ENCODE data around the gene CHRNB1. TPM values are rescaled to one million over a fixed set of nuclear protein-coding genes. Genes with fewer than 3 reads are reported as not detected.
A peak's percentile ranks its signal among the peaks of the same experiment; 100 is the strongest.

Gene CHRNB1
- total RNA-seq, 2 experiments from 2014 or later = 13.2 to 13.4 TPM

GRCh38 chr17:7475764-7476422 is 31.0 kb downstream of the CHRNB1 start:
- TF ChIP-seq CTCF (conservative IDR thresholded peaks at IDR 0.05; ENCODE audit: low read length) = no peak
- no peak for TF ChIP-seq EZH2phosphoT487 (IDR thresholded peaks at IDR 0.05; ENCODE audit: borderline replicate concordance, low read depth, low read length)
- Histone ChIP-seq H3K9me2 (ENCODE audit: insufficient read depth, low read length) (no peaks in the 10 kb centered on the region), H3K4me1 (ENCODE audit: insufficient read depth, low read length, poor library complexity, severe bottlenecking) (peaks cover 6% of the 10 kb centered on the region), H3K79me2 (ENCODE audit: insufficient read depth, low read depth, low read length) (no peaks in the 10 kb centered on the region), H3K27ac (ENCODE audit: low read depth, low read length, poor library complexity, severe bottlenecking) (no peak overlapping the region), H3K4me3 (ENCODE audit: low read depth, low read length, poor library complexity, severe bottlenecking) (no peak overlapping the region), H4K20me1 (ENCODE audit: insufficient read depth, low read length) (no peaks in the 10 kb centered on the region), H3K9me3 (ENCODE audit: low read length) (no peaks in the 10 kb centered on the region), H3K4me2 (ENCODE audit: low read length) (no peak overlapping the region), H3K36me3 (ENCODE audit: insufficient read depth, low read length) (no peaks in the 10 kb centered on the region), H2AFZ (ENCODE audit: low read length) (no peak overlapping the region)
- DNase-seq (ENCODE audit: low spot score) = no peak
- intact Hi-C loops (cut with micrococcal nuclease; ENCODE audit: unreplicated experiment) = no loop called here
- no TSS peak for BruUV-seq (replicated peaks)
- ChIA-PET POLR2A (interaction anchor here (0.6 to 1.1 kb wide), 5 partner anchors 8 to 255 kb away, joined by 3 to 5 read pairs (median 3); partner anchors contain the start of genes POLR2A and TMEM256), CTCF (ENCODE audit: unreplicated experiment) (no interaction called here)

- Histone ChIP-seq H3K79me2 (ENCODE audit: insufficient read depth, low read depth, low read length) (no peaks in the 10 kb centered on the region), H4K20me1 (ENCODE audit: insufficient read depth, low read length) (no peaks in the 10 kb centered on the region), H3K9me3 (ENCODE audit: low read length) (no peaks in the 10 kb centered on the region), H3K4me1 (ENCODE audit: insufficient read depth, low read length, poor library complexity, severe bottlenecking) (peaks cover 6% of the 10 kb centered on the region), H3K4me2 (ENCODE audit: low read length) (no peak overlapping the region), H2AFZ (ENCODE audit: low read length) (no peak overlapping the region), H3K4me3 (ENCODE audit: low read depth, low read length, poor library complexity, severe bottlenecking) (no peak overlapping the region), H3K36me3 (ENCODE audit: insufficient read depth, low read length) (no peaks in the 10 kb centered on the region), H3K9me2 (ENCODE audit: insufficient read depth, low read length) (no peaks in the 10 kb centered on the region), H3K27ac (ENCODE audit: low read depth, low read length, poor library complexity, severe bottlenecking) (no peak overlapping the region)
- ChIA-PET CTCF (ENCODE audit: unreplicated experiment) (no interaction called here), POLR2A (interaction anchor here (0.6 to 1.1 kb wide), 5 partner anchors 8 to 255 kb away, joined by 3 to 5 read pairs (median 3); partner anchors contain the start of genes POLR2A and TMEM256)
- intact Hi-C loops (cut with micrococcal nuclease; ENCODE audit: unreplicated experiment) = no loop called here
- BruUV-seq (replicated peaks) = no TSS peak
- no peak for DNase-seq (ENCODE audit: low spot score)
- TF ChIP-seq EZH2phosphoT487 (IDR thresholded peaks at IDR 0.05; ENCODE audit: borderline replicate concordance, low read depth, low read length) (no peak), CTCF (conservative IDR thresholded peaks at IDR 0.05; ENCODE audit: low read length) (no peak)
These were observed 31.6 kb downstream of the CHRNB1 start for GRCh38 chr17:7476494-7476893.

- H3K4me1 ChIP-seq (ENCODE audit: insufficient read depth, low read length, poor library complexity, severe bottlenecking) = peaks cover 6% of the 10 kb centered on the region
- H3K4me3 ChIP-seq (ENCODE audit: low read depth, low read length, poor library complexity, severe bottlenecking) = no peak overlapping the region
- no peaks in the 10 kb centered on the region for H3K9me3 ChIP-seq (ENCODE audit: low read length)
- ChIA-PET CTCF (ENCODE audit: unreplicated experiment) (no interaction called here), POLR2A (interaction anchor here (0.9 kb wide), 1 partner anchor 20 kb away, joined by 4 read pairs; no protein-coding TSS in a partner anchor)
- TF ChIP-seq EZH2phosphoT487 (IDR thresholded peaks at IDR 0.05; ENCODE audit: borderline replicate concordance, low read depth, low read length) = no peak
- TF ChIP-seq CTCF (conservative IDR thresholded peaks at IDR 0.05; ENCODE audit: low read length) = no peak
- H3K4me2 ChIP-seq (ENCODE audit: low read length) = peak overlapping the region; percentile 66; the same call in 1 of the 2 replicates
- no peaks in the 10 kb centered on the region for H3K36me3 ChIP-seq (ENCODE audit: insufficient read depth, low read length)
- H2AFZ ChIP-seq (ENCODE audit: low read length) = no peak overlapping the region
- intact Hi-C loops (cut with micrococcal nuclease; ENCODE audit: unreplicated experiment) = no loop called here
- no peak overlapping the region for H3K27ac ChIP-seq (ENCODE audit: low read depth, low read length, poor library complexity, severe bottlenecking)
- DNase-seq (ENCODE audit: low spot score) = no peak
- H3K79me2 ChIP-seq (ENCODE audit: insufficient read depth, low read depth, low read length) = no peaks in the 10 kb centered on the region
- H3K9me2 ChIP-seq (ENCODE audit: insufficient read depth, low read length) = no peaks in the 10 kb centered on the region
- no peaks in the 10 kb centered on the region for H4K20me1 ChIP-seq (ENCODE audit: insufficient read depth, low read length)
- BruUV-seq (replicated peaks) = no TSS peak
These were observed 32.1 kb downstream of the CHRNB1 start for GRCh38 chr17:7476951-7477350.

Measured in OCI-LY7 (cell line).